ENCODE measurements around the gene SPTBN1.
A peak's percentile ranks its signal among the peaks of the same experiment; 100 is the strongest.
"Not testable (repeated sequence)": the region's sequence is repeated elsewhere in the genome, so short reads cannot be mapped to it uniquely, and the experiment has no call there.

Gene SPTBN1

DNA sequence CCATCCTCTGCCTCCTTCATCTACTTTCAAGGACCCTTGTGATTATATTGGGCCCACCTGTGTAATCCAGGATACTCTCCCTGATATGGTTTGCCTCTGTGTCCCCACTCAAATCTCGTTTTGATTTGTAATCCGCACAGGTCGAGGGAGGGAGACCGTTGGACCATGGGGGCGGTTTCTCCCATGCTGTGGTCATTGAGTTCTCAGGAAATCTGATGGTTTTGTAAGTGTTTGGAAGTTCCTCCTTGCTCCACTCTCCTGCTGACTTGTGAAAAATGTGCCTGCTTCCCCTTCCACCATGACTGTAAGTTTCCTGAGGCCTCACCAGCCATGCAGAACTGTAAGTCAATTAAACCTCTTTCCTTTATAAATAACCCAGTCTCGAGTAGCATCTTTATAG is 225.3 kb downstream of the SPTBN1 start:
- DNase-seq: no peak

DNA sequence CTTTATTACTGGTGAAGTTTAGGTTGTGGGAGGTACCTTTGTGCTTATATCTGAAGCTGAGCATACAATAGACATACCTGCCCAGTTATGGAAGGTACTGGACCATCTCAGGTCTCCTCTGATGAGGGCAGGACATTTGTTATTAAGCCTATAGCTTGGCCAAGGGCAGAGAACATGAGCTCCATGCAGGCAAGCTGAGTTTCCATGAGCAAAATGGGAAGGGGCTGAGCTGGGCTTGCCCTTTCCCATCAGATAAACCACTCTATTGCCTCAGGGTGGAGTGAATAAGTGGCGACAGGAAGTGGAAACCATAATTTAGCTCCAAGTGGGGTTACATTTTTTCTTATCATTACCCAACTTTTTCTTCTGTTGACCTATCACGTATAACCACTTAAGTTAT is 227.5 kb downstream of the SPTBN1 start:
- DNase-seq: no peak

DNA sequence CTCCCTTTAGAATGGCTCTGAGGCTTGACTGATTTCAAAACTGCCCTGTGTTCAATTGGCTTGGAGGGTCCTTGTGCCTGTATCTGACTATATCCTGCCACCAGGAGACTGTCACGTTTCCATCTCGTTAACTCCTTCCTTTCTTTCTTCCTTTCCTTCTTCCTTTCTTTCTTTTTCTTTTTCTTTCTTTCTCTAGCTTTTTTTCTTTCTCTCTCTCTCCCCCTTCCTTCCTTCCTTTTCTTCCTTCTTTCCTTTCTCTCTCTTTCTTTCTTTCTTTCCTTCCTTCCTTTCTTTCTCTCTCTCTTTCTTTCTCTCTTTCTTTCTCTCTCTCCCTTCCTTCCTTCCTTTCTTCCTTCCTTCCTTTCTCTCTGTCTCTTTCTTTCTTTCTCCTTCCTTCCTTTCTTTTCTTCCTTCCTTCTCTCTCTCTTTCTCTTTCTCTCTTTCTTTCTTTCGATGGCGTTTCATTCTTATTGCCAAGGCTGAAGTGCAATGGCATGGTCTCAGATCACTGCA is 229.2 kb downstream of the SPTBN1 start:
- DNase-seq: no peak

DNA sequence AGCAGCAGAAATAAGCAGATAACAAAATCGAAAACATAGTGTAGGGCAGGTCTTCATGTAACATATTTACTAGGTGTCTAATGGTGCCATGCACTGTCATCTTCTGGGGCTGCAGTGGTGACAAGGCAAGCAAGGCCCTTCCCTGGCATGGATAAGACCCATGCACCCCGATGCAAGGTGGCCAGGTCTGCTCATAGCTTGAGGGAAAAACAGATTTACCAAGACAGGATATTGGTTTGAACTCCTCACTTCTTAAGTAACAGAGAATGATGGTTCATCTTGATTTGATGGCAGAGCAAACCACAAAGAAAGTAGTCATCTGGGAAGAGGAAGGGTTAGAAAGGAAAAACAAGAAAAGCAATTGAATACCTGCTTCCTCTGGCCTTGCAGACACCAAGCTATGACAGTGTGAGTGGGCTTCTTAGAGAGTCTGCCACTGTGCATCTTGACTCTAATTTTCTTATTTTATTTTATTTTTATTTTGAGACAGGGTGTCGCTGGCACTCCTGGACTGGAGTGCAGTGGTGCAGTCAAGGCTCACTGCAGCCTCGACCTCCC is 231.5 kb downstream of the SPTBN1 start:
- DNase-seq: no peak

DNA sequence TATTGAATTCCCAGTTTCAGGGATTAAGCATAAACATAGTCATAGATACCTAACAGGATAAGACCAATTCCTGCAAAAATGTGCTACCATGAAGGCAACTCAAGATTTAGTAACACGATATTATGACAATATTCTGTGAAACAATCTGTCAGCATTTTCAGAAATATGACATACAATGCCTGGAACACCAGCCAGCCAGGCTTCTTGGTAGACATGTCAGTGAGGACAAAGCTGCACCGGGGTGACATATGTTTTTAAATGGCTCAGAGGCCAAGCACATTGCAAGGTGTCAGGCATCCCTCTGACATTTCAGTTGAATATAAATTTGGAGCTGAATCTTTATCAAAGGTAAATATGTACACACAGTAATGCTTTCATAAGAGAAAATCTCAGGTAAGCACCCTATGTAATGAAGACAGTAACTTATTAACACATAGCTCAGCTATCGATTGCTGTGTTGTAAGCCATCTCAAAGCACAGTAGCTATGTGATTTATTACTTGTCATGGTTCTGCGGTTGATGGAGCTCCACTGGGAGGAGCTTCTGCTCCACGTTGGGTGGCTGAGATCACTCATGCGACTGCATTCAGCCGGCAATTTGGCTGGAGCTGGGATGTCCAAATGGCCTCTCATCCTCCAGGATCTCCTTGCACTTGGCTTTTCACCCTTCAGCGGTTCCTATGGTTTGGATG is 235.5 kb downstream of the SPTBN1 start:
- DNase-seq: peak; percentile 24

GRCh38 chr2:54692556-54692955 is 236.4 kb downstream of the SPTBN1 start:
- DNase-seq: no peak

DNA sequence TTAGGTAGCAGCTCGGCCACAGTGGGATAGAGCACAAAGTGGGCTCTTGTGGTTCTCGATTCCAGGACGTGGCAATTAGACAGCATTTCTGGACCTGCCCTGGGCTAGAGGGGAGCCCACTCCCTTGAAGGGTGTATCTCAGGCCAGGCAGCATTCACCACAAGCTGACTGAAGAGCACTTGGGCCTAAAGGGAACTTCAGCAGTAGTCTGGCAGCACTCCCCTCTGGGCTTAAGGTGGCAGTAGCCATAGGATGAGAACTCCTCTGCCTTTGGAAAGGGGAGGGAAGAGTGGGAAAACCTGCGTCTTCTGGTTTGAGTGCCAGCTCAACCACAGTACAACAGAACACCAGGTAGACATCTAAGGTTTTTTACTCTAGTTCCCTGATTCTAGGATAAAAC is 239.3 kb downstream of the SPTBN1 start:
- DNase-seq: no peak

DNA sequence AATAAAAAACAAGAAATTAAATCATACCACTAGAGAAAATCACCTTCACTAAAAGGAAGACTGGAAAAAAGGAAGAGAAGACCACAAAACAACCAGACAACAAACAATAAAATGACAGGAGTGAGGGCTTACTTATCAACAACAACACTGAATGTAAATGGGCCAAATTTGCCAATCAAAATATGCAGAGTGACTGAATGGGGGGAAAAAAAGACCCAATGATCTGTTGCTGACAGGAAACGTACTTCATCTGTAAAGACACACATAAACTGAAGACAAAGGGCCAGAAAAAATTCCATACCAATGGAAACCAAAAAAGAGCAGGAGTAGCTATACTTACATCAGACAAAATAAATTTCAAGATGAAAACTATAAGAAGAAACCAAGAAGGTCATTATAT is 241.8 kb downstream of the SPTBN1 start:
- DNase-seq: no peak

DNA sequence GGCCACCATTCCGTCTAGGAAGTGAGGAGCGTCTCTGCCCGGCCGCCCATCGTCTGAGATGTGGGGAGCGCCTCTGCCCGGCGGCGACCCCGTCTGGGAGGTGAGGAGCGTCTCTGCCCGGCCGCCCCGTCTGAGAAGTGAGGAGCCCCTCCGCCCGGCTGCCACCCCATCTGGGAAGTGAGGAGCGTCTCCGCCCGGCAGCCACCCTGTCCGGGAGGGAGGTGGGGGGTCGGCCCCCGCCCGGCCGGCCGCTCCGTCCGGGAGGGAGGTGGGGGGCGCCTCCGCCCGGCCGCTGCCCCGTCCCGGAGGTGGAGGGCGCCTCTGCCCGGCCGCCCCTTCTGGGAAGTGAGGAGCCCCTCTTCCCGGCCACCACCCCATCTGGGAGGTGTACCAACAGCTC is 242.8 kb downstream of the SPTBN1 start:
- not testable (repeated sequence) for DNase-seq

DNA sequence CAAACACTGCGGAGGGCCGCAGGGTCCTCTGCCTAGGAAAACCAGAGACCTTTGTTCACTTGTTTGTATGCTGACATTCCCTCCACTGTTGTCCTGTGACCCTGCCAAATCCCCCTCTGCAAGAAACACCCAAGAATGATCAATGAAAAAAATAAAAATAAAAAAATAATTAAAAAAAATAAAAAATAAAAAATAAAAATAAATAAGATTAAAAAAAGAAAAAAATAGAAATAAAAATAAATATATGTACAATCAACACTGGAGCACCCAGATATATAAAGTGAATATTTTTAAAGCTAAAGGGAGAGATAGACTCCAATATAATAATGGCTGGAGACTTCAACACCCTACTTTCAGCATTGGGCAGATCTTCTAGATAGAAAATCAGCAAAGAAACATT is 243.5 kb downstream of the SPTBN1 start:
- no peak for DNase-seq

GRCh38 chr2:54701029-54701428 is 244.9 kb downstream of the SPTBN1 start:
- no peak for DNase-seq

DNA sequence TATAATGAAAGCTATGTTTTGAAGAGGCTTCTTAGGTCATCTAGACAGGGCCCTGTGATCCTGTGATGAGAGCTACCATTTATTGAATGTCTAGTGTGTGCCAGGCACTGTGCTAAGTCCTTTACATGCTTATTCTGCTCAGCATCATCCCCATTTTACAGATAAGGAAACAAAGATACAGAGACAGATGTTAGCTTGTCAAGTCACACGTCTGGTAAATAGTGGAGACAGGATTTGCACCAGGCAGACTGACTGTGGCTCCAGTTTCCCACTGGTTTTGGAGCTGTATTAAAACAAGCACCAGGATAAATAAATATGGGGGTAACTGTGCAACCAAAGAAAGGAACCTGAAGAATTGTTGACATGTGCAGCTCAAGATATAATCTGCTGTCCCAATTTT is 248.1 kb downstream of the SPTBN1 start:
- DNase-seq: no peak

- DNase-seq: peak; percentile 67 to 69
These were observed 248.8 kb downstream of the SPTBN1 start for GRCh38 chr2:54704688-54705605.

- DNase-seq: no peak
These were observed 250.5 kb downstream of the SPTBN1 start for GRCh38 chr2:54706622-54707021.

DNA sequence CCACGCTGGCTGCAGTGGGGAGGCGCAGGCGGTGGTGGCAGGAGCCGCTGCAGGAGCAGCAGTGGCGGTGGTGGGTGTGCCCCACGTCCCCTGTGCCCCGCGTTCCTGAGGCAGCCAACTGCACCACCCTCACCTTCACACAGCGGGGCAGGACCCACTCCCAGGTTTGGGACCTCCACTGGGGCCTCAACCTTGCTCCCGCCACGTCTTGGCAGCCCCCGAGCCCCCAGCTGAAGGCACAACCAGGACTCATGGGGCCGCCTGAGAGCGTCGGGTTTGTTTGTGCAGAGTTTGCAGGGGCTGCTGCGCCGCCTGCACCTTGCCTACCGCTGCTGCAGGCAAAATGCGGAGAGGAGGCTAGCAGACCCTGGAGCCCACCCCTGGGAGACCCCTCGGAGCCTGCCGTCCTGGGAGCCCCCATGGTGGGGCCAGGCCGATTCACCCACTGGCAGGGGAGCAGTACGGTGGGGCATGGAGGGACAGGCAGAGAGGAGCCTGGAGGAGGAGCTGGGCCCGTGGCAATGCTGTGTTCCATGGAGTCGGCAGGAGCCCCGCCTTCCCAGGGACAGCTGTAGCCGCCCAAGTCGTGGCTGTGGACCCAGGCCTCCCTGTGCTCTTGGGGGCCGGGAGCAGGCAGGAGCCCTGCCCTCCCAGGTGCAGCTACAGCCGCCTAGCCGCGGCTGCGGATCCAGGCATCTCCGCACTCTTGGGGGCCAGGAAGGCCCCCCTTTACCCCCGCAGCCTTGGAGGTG is 252.6 kb downstream of the SPTBN1 start:
- peak in 1 of 2 experiments; percentile 56 for DNase-seq

GRCh38 chr2:54709336-54709809 is 253.2 kb downstream of the SPTBN1 start:
- DNase-seq: no peak

- DNase-seq: no peak
These were observed 254.1 kb downstream of the SPTBN1 start for GRCh38 chr2:54710216-54710615.

- DNase-seq: no peak
These were observed 256.4 kb downstream of the SPTBN1 start for GRCh38 chr2:54712516-54712915.

DNA sequence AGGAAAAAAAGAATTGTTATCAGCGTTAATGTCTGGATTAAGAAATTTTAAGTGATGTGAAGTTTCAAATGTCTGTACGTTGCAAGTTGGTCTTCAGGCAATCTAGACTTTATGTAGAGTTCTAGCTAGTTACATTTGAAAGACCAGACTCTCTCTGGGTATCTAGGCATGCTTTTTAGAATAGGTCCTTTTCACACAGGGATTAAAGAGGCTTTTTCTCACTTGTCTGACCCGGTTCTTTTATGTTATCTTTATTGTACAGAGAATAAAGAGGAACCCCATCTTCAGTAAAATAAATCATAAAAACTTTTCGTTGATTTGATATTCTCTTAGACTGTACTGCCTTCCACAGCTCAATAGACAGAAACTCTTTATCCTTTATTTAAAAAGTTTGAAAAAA is 258.9 kb downstream of the SPTBN1 start:
- DNase-seq: no peak

DNA sequence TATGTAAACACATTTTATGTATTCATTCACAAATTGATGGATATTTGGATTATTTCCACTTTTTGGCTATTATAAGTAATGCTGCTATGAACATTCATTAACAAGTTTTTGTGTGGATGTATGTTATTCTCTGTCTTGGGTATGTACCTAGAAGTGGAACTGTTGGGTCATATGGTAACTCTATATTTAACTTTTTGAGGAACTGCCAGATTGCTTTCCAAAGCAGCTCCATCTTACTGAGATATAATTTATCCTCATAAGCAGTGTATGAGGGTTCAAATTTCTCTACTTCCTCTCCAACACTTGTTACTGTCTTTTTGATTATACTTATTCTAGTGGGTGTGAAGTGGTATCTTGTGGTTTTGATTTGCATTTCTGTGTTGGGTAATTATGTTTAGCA is 260.2 kb downstream of the SPTBN1 start:
- DNase-seq: no peak

DNA sequence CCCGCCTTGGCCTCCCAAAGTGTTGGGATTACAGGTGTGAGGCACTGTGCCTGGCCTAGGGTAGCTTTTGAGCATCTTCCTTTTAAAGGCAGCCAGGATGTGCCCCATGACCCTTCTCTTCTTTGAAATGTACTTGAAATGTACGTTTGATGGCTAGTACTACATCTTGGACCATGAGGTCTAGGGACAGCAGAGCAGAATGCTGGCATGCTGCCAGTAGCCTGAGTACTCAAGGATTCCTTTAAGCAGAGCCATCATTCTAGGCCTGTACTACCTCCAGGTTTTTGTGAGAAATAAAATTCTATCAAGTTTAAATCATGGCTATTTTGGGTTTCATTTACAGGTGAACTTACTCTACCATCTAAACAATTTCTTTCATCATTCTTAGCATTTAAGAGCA is 264.4 kb downstream of the SPTBN1 start:
- DNase-seq: no peak
